CD4-positive, alpha-beta T cell treated with Interleukin-6 for 4 hours (primary cell): ENCODE results near the gene NUDT22.
A peak's percentile ranks its signal among the peaks of the same experiment; 100 is the strongest.

Experiments
- DNase-seq: peaks from one replicate; pipeline ENCODE4 v3.0.0-alpha.2; 2020; ENCODE audit warnings: mixed read lengths

NUDT22 gene

GRCh38 chr11:64207256-64208085, 18.6 kb upstream of the NUDT22 start:
- DNase-seq: peak; percentile 87

- no peak for DNase-seq
Measured at GRCh38 chr11:64208086-64208795, 17.8 kb upstream of the NUDT22 start.

GRCh38 chr11:64208796-64209562, 17.1 kb upstream of the NUDT22 start:
- DNase-seq: no peak

GRCh38 chr11:64209563-64209843, 16.6 kb upstream of the NUDT22 start:
- DNase-seq: no peak

- no peak for DNase-seq
Measured at GRCh38 chr11:64210301-64211020, 15.6 kb upstream of the NUDT22 start.

GRCh38 chr11:64211181-64211872, 14.7 kb upstream of the NUDT22 start:
- DNase-seq: no peak

GRCh38 chr11:64216879-64217278, 9.2 kb upstream of the NUDT22 start:
- peak; percentile 26 for DNase-seq

GRCh38 chr11:64218628-64219353, 7.3 kb upstream of the NUDT22 start:
- no peak for DNase-seq

GRCh38 chr11:64219354-64219684, 6.8 kb upstream of the NUDT22 start:
- DNase-seq: no peak

GRCh38 chr11:64219755-64220154, 6.3 kb upstream of the NUDT22 start:
- no peak for DNase-seq

GRCh38 chr11:64220271-64220670, 5.8 kb upstream of the NUDT22 start:
- DNase-seq: no peak

GRCh38 chr11:64220798-64221197, 5.3 kb upstream of the NUDT22 start:
- no peak for DNase-seq

GRCh38 chr11:64222651-64223000, 3.4 kb upstream of the NUDT22 start:
- DNase-seq: no peak

GRCh38 chr11:64223001-64223651, 2.9 kb upstream of the NUDT22 start:
- DNase-seq: no peak

- no peak for DNase-seq
Measured at GRCh38 chr11:64224151-64224890, 1.8 kb upstream of the NUDT22 start.

- no peak for DNase-seq
Measured at GRCh38 chr11:64224891-64225607, 1.0 kb upstream of the NUDT22 start.

- peak; percentile 71 for DNase-seq
Measured at GRCh38 chr11:64226507-64227051, 505 bp downstream of the NUDT22 start.

GRCh38 chr11:64227405-64227956, 1.4 kb downstream of the NUDT22 start:
- DNase-seq: no peak

GRCh38 chr11:64229090-64229743, 3.1 kb downstream of the NUDT22 start:
- no peak for DNase-seq
